ENCODE data around the gene EXOG. TPM values are rescaled to one million over a fixed set of nuclear protein-coding genes. Genes with fewer than 3 reads are reported as not detected.

Gene EXOG
- polyA plus RNA-seq, 1 donor (not counting 4 experiments of a cell fraction or from before 2014, with no cell fraction given) = 10.3 TPM

DNA sequence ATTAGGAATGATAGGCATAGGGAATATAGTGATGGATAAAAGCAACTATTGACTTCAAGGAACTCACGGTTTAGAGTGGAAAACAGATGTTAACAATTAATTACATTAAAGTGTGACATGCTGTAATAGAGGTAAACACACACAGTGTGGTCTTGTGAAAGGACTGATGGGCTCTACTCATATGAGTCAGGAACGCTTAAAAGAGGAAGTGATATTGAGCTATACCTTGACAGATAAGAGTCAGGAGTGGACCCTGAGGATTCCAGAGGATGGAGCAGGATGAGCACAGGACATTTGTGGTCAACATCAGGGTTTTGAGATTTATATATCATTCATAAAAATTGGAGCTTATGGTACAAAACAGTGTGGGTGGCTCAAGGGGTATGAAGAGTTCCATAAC, 11.0 kb downstream of the EXOG start:
- H3K9me1 ChIP-seq (ENCODE audit: control insufficient read depth, extremely low read depth, insufficient read depth, low read length) = no peaks in the 10 kb centered on the region
- dilution Hi-C loops (cut with MboI; ENCODE audit: extremely low pct_ligation_motif_present, low sequenced_read_pairs) = no loop called here
- TF ChIP-seq EZH2 (IDR thresholded peaks at IDR 0.05; ENCODE audit: low read length) = no peak
- no peak for TF ChIP-seq CTCF (optimal IDR thresholded peaks at IDR 0.05 in 1 of 3, IDR thresholded peaks at IDR 0.05 in 1 of 3, conservative IDR thresholded peaks at IDR 0.05 in 1 of 3; ENCODE audit: extremely low read depth in 1 of 3, insufficient read depth in 2 of 3, low read length in 3 of 3)
- H3K27ac ChIP-seq (ENCODE audit: control insufficient read depth, insufficient read depth, low read length) = no peak overlapping the region
- no peak overlapping the region for H2AFZ ChIP-seq (ENCODE audit: control insufficient read depth, low read length)
- H3K4me2 ChIP-seq (ENCODE audit: control insufficient read depth, extremely low read depth, insufficient read depth, low read depth, low read length) = no peak overlapping the region
- peaks cover 3 to 4% of the 10 kb centered on the region in 2 experiments for H3K36me3 ChIP-seq (ENCODE audit: control insufficient read depth in 2 of 2, extremely low read depth in 1 of 2, insufficient read depth in 2 of 2, low read length in 2 of 2)
- DNase-seq (ENCODE audit: low read depth, low spot score) = no peak
- H3K4me3 ChIP-seq (ENCODE audit: control insufficient read depth in 2 of 3, extremely low read depth in 1 of 3, insufficient read depth in 2 of 3, low read depth in 1 of 3, low read length in 3 of 3) = no peak overlapping the region
- no peaks in the 10 kb centered on the region for H4K20me1 ChIP-seq (ENCODE audit: control insufficient read depth, extremely low read depth, insufficient read depth, low read length)
- H3K79me2 ChIP-seq (ENCODE audit: control insufficient read depth, insufficient read depth, low read length) = no peaks in the 10 kb centered on the region
- no peaks in the 10 kb centered on the region for H3K27me3 ChIP-seq (ENCODE audit: control insufficient read depth, extremely low read depth, insufficient read depth, low read length)
- no peaks in the 10 kb centered on the region for H3K4me1 ChIP-seq (ENCODE audit: control insufficient read depth, extremely low read depth, insufficient read depth, low read length)
- H3K9ac ChIP-seq (ENCODE audit: control insufficient read depth, extremely low read depth, insufficient read depth, low read length) = no peak overlapping the region
- no peak for FAIRE-seq
- no peaks in the 10 kb centered on the region for H3K9me3 ChIP-seq (ENCODE audit: control insufficient read depth, low read depth, low read length)

- FAIRE-seq (no peak), DNase-seq (ENCODE audit: low read depth, low spot score) (no peak)
- H3K27ac ChIP-seq (ENCODE audit: control insufficient read depth, insufficient read depth, low read length) = no peak overlapping the region
- H3K4me3 ChIP-seq (ENCODE audit: control insufficient read depth in 2 of 3, extremely low read depth in 1 of 3, insufficient read depth in 2 of 3, low read depth in 1 of 3, low read length in 3 of 3) = no peak overlapping the region
- H3K9me3 ChIP-seq (ENCODE audit: control insufficient read depth, low read depth, low read length) = no peaks in the 10 kb centered on the region
- H4K20me1 ChIP-seq (ENCODE audit: control insufficient read depth, extremely low read depth, insufficient read depth, low read length) = no peaks in the 10 kb centered on the region
- no peaks in the 10 kb centered on the region for H3K4me1 ChIP-seq (ENCODE audit: control insufficient read depth, extremely low read depth, insufficient read depth, low read length)
- H3K9ac ChIP-seq (ENCODE audit: control insufficient read depth, extremely low read depth, insufficient read depth, low read length) = no peak overlapping the region
- H3K27me3 ChIP-seq (ENCODE audit: control insufficient read depth, extremely low read depth, insufficient read depth, low read length) = no peaks in the 10 kb centered on the region
- H3K4me2 ChIP-seq (ENCODE audit: control insufficient read depth, extremely low read depth, insufficient read depth, low read depth, low read length) = no peak overlapping the region
- dilution Hi-C loops (cut with MboI; ENCODE audit: extremely low pct_ligation_motif_present, low sequenced_read_pairs) = loop anchor here (10.0 kb wide), 1 partner anchor 145 kb away; no protein-coding TSS in a partner anchor
- no peak for TF ChIP-seq EZH2 (IDR thresholded peaks at IDR 0.05; ENCODE audit: low read length)
- no peak for TF ChIP-seq CTCF (optimal IDR thresholded peaks at IDR 0.05 in 1 of 3, IDR thresholded peaks at IDR 0.05 in 1 of 3, conservative IDR thresholded peaks at IDR 0.05 in 1 of 3; ENCODE audit: extremely low read depth in 1 of 3, insufficient read depth in 2 of 3, low read length in 3 of 3)
- no peaks in the 10 kb centered on the region for H3K79me2 ChIP-seq (ENCODE audit: control insufficient read depth, insufficient read depth, low read length)
- H3K36me3 ChIP-seq (ENCODE audit: control insufficient read depth in 2 of 2, extremely low read depth in 1 of 2, insufficient read depth in 2 of 2, low read length in 2 of 2) = peaks cover 4 to 7% of the 10 kb centered on the region in 2 experiments
- no peak overlapping the region for H2AFZ ChIP-seq (ENCODE audit: control insufficient read depth, low read length)
- H3K9me1 ChIP-seq (ENCODE audit: control insufficient read depth, extremely low read depth, insufficient read depth, low read length) = no peaks in the 10 kb centered on the region
Observed at GRCh38 chr3:38509732-38510131, 13.6 kb downstream of the EXOG start.
